Activated naive CD4-positive, alpha-beta T cell treated with anti-CD3 and anti-CD28 coated beads for 36 hours (primary cell): Measurements from ENCODE around the gene C11orf86. TPM values are rescaled to one million over a fixed set of nuclear protein-coding genes. Genes with fewer than 3 reads are reported as not detected.

Experiments used
- CTCF ChIA-PET: fragments of 350-600 bp; sonication (Branson Sonifier 250); formaldehyde crosslinking; loops from one replicate; lab custom pipeline; 2021; ENCODE audit warnings: antibody characterized with exemption; lab: Charles Lee
- DNase-seq: peaks from one replicate; pipeline ENCODE4 v3.0.0-alpha.2; 2020
- H3K27ac Mint-ChIP-seq: one replicate; pipeline ENCODE4 v1.8.0; 2021; ENCODE audit warnings: mild to moderate bottlenecking, mixed read lengths
- H3K27me3 Mint-ChIP-seq: one replicate; pipeline ENCODE4 v1.8.0; 2021; ENCODE audit warnings: low read depth, mixed read lengths
- H3K36me3 Mint-ChIP-seq: one replicate; pipeline ENCODE4 v1.8.0; 2021; ENCODE audit warnings: low read depth, mixed read lengths
- H3K4me1 Mint-ChIP-seq: one replicate; pipeline ENCODE4 v1.8.0; 2021; ENCODE audit warnings: low read depth, mixed read lengths
- H3K4me3 Mint-ChIP-seq: one replicate; pipeline ENCODE4 v1.8.0; 2021; ENCODE audit warnings: mild to moderate bottlenecking, moderate library complexity, mixed read lengths
- H3K9me3 Mint-ChIP-seq: one replicate; pipeline ENCODE4 v1.8.0; 2021; ENCODE audit warnings: mixed read lengths
- intact Hi-C: fragments of 100-400 bp; cut with micrococcal nuclease; formaldehyde crosslinking; loops from one replicate; pipeline ENCODE4 v1.15.1; 2023
- total RNA-seq, 2 experiments: library from RNA; stranded (reverse); gene quantifications; one replicate each; pipeline ENCODE4 v1.2.3, GENCODE V29; 2021

C11orf86 gene, protein sequence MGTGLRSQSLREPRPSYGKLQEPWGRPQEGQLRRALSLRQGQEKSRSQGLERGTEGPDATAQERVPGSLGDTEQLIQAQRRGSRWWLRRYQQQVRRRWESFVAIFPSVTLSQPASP
- total RNA-seq: not detected

DNA sequence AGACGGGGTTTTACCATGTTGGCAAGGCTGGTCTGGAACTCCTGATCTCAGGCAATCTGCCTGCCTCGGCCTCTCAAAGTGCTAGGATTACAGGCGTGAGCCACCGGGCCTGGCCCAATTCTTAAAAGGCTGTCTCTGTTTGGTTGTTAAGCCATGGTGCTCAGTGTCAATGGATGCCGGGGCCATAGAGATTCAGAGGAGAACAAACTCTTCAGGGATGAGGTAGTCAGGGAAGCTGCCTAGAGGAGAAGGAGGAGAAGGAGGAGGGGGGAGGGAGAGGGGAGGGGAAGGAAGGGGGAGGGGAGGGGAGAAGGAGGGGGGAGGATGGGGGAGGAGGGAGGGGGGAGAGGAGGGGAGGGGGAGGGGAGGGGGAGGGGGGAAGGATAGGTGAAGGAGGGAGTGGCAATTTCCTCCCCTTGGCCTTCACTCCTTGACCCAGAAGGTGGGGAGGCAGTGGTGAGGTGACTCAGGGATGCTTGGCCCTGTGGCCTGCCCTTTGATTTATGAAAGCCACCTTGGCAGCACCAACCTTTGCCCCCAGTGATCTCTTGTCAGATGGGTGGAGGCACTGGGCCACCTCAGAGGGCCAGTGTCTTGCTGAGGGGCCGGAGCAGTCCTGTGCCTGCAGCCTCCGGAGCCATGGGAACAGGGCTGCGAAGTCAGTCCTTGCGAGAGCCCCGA is at the start of gene C11orf86:
C11orf86 (plus strand) TSS at position 581 of the 681 bp plus-strand sequence; CDS start at position 640, 59 bp downstream.
- Mint-ChIP-seq H3K27ac (no peak within 1 kb of the TSS), H3K4me1 (peaks cover 7% of the 10 kb centered on the region), H3K36me3 (peaks cover 1% of the 10 kb centered on the region), H3K27me3 (no peaks in the 10 kb centered on the region), H3K9me3 (peaks cover 10% of the 10 kb centered on the region), H3K4me3 (no peak within 1 kb of the TSS)
- CTCF ChIA-PET: interaction anchor here (0.6 to 1.3 kb wide), 8 partner anchors 12 to 382 kb away, joined by 3 to 5 read pairs (median 3); no protein-coding TSS in a partner anchor
- intact Hi-C loops: loop anchor here (1.0 to 5.0 kb wide), 2 partner anchors 83 to 281 kb away; no protein-coding TSS in a partner anchor
- no peak for DNase-seq

DNA sequence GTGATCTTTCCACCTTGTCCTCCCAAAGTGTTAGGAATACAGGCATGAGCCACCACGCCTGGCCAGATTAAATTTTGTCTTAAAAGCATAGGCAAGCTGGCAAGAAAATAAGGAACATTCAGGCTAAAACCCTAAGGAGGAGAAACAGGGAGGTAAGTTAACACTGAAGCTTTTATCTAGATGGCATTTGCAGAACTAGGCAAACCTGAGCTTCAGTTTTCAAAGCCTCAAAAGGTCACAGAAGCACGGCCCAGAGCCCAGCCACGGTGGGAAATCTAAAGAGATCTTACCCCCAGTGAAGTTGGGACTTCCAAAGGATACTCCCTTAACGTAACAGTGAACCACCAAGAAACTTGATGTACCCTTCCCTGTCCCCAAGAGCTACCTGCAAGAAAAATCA is 45.4 kb upstream of the C11orf86 start:
- Mint-ChIP-seq H3K27ac (no peak overlapping the region), H3K27me3 (no peaks in the 10 kb centered on the region), H3K9me3 (no peaks in the 10 kb centered on the region), H3K4me1 (no peaks in the 10 kb centered on the region), H3K36me3 (peaks cover 2% of the 10 kb centered on the region), H3K4me3 (no peak overlapping the region)
- intact Hi-C loops: no loop called here
- no peak for DNase-seq
- CTCF ChIA-PET: no interaction called here

DNA sequence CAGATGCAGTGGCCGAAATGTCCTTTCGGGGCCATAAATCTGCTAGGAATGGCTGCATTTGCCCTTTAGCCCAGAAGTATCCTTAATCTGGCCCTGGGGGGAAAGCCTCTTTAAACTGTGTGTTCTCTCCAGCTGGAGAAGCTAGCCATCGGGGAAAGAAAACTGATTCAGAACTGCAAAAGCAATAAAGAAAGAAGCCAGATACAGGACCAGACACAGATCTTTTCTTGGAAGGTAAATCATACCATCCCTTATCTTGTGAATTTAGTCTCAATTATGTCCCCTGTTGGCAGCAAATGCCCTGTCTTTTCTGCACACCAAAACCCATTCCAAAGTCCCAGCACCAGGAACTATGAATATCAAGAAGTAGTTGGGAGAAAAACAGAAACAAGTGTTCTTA is 42.6 kb upstream of the C11orf86 start:
- intact Hi-C loops: no loop called here
- no peak for DNase-seq
- no peaks in the 10 kb centered on the region for H3K27me3 Mint-ChIP-seq
- H3K36me3 Mint-ChIP-seq: no peaks in the 10 kb centered on the region
- H3K9me3 Mint-ChIP-seq: no peaks in the 10 kb centered on the region
- H3K27ac Mint-ChIP-seq: no peak overlapping the region
- CTCF ChIA-PET: no interaction called here
- H3K4me1 Mint-ChIP-seq: no peaks in the 10 kb centered on the region
- no peak overlapping the region for H3K4me3 Mint-ChIP-seq

DNA sequence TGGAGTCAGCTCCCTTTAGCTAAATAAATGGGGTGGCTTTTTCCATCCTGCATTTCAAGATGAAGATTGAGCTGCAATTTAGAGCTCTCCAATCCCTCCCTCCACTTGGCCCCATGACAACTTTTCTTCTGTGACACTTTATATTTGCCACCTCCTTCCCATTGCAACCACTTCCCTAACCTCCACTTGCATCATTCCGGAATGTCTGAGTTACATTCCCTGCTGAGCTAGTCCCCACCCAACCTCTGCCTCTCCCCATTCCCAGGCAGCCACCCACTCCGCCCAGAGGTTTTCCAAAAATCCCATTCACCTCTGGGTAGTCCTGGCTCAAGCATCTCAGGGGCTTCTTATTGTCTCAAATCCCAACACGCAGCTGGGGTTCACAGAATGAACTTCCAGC is 41.6 kb upstream of the C11orf86 start:
- no peak overlapping the region for H3K4me3 Mint-ChIP-seq
- H3K9me3 Mint-ChIP-seq: no peaks in the 10 kb centered on the region
- H3K27me3 Mint-ChIP-seq: no peaks in the 10 kb centered on the region
- CTCF ChIA-PET: no interaction called here
- no peak for DNase-seq
- no peak overlapping the region for H3K27ac Mint-ChIP-seq
- H3K4me1 Mint-ChIP-seq: no peaks in the 10 kb centered on the region
- intact Hi-C loops: no loop called here
- no peaks in the 10 kb centered on the region for H3K36me3 Mint-ChIP-seq

DNA sequence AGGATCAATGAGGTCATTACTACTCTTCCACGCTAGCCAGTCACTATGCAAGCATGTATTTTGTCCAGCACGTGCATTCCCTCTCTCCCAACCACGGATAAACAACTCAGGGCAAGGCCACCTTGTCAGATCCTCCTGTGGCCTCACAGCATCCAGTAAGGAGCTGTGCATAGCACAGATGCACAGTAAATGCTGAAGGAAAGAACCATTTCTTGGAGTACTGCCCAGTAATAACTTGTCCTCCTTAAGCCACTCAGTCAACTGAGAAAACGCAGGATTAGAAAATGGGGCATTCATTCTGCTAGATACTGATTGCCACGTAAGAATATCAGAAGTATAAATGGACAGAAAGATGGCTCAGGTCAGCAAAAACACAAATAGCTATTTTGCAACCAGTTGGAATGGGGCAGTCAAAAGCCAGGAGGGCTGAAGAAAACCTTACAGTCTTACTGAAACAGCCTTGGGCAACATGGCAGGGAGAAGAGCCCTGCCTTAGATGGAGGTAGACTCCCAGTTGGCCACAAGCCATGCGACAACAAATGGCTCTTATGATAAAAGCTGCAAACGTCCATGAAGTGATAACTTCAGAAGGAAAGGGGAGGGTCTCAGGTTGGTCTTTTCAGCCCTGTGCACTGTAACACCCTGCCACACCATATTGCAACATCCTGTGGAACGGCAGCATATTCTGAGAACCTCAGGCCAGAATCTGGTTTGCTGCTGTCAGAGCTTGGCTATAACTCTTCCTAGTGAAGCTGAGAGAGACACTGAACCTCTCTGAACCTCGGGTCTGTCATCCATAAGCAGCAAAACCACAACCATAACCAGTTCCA is 39.9 kb upstream of the C11orf86 start:
- no peak for DNase-seq
- no peak overlapping the region for H3K27ac Mint-ChIP-seq
- intact Hi-C loops: no loop called here

DNA sequence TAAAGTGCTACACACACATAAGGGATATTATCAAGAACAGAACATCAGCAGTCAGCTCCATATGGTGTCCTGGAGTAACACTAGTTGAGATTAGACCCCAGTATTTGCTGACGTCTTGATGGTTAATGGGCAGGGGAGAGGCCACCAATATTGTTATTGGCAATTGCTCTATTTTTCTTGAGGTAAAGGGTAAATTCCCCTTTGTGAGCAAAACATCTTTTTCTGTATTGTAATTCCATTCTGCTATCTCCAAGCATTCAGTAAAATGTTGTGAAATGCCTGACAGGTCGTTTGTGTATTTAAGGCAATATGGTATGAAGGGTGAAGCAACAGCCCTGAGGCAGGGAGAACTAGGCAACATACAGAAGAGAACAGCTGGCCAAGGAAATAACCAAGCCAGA is 38.8 kb upstream of the C11orf86 start:
- Mint-ChIP-seq H3K4me3 (no peak overlapping the region), H3K9me3 (no peaks in the 10 kb centered on the region), H3K27ac (no peak overlapping the region), H3K27me3 (no peaks in the 10 kb centered on the region), H3K36me3 (no peaks in the 10 kb centered on the region), H3K4me1 (no peaks in the 10 kb centered on the region)
- CTCF ChIA-PET: interaction anchor here (0.6 to 0.7 kb wide), 2 partner anchors 12 to 1205 kb away, joined by 3 read pairs; no protein-coding TSS in a partner anchor
- DNase-seq: no peak
- intact Hi-C loops: no loop called here

More for the DNA sequence above, 39.9 kb upstream of the C11orf86 start:
- no peak overlapping the region for H3K4me3 Mint-ChIP-seq
- CTCF ChIA-PET: interaction anchor here (0.6 to 0.7 kb wide), 4 partner anchors 87 to 1879 kb away, joined by 3 to 6 read pairs (median 4); no protein-coding TSS in a partner anchor
- H3K4me1 Mint-ChIP-seq: no peaks in the 10 kb centered on the region
- H3K36me3 Mint-ChIP-seq: no peaks in the 10 kb centered on the region
- H3K27me3 Mint-ChIP-seq: no peaks in the 10 kb centered on the region
- no peaks in the 10 kb centered on the region for H3K9me3 Mint-ChIP-seq

DNA sequence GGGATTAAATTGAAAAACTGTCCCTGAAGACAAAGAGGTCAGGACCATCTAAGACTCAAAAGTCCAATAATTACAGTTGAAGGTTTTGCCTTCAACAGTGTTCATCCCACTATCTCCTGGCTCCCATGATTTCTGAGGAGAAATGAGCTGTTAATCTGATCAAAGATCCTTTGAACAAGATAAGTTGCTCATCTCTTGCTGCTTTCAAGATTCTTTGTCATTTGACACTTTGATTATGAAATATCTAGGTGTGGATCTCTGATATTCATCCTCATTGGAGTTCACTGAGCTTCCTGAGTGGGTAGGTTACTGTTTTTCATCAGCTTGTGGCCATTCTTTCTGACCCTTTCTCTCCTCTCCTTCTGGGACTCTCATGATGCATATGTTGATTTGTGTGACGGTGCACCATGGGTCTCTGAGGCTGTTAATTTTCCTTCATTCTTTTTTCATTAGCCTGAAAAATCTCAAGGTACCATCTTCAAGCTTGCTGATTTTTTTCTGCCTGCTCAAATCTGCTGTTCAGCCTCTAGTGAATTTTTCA is 37.8 kb upstream of the C11orf86 start:
- CTCF ChIA-PET: no interaction called here
- intact Hi-C loops: no loop called here
- Mint-ChIP-seq H3K36me3 (no peaks in the 10 kb centered on the region), H3K4me1 (no peaks in the 10 kb centered on the region), H3K27me3 (no peaks in the 10 kb centered on the region), H3K27ac (no peak overlapping the region), H3K4me3 (no peak overlapping the region), H3K9me3 (no peaks in the 10 kb centered on the region)
- DNase-seq: no peak

DNA sequence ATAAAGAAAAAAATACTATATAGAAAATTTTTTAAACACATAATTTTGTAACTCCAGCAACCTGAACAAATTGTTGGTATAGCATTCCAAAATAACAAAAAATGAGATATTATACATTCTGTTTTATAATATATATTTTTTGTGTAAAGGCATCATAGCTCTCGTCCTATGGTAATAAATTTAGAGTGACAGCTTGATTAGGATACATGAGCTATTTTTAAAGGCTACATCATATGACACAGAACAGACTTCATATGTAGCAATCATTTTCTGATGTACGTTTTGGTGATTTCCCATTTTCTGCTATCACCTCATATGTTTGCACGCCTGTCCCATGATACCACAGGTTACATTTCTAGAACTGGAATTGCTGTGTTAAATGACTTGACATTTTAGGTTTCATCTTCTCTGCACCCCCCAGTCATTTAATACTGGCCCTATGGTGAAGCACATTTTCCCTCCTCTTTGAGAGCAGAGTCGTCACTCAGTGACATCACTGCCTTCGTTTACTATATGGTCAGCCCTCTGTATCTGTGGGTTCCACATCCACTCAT is 36.4 kb upstream of the C11orf86 start:
- DNase-seq: no peak
- H3K36me3 Mint-ChIP-seq: no peaks in the 10 kb centered on the region
- CTCF ChIA-PET: interaction anchor here (1.0 kb wide), 1 partner anchor 10 kb away, joined by 3 read pairs; no protein-coding TSS in a partner anchor
- H3K9me3 Mint-ChIP-seq: no peaks in the 10 kb centered on the region
- no peaks in the 10 kb centered on the region for H3K4me1 Mint-ChIP-seq
- H3K4me3 Mint-ChIP-seq: no peak overlapping the region
- intact Hi-C loops: no loop called here
- H3K27ac Mint-ChIP-seq: no peak overlapping the region
- H3K27me3 Mint-ChIP-seq: no peaks in the 10 kb centered on the region

DNA sequence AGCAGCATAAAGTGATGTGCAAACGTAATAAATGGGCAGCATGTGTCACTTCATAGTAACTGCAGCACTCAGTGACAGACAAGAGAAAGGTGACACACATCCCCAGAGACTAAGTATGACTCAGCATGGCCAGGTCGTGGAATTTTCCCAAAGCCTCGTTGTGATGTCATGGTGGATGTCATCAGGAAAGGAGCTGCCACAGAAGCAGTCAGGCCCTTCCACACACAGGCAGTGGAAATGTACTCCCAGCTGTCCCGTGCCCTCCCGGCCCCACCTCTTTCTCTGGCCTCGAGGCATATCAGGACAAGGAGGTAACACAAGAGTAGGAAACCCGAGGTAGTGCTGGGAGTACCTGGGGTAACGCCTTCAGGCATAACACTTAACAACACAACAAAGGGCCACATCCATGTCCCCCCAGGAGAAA is 25.0 kb upstream of the C11orf86 start:
- Mint-ChIP-seq H3K27me3 (no peaks in the 10 kb centered on the region), H3K36me3 (peaks cover 1% of the 10 kb centered on the region), H3K9me3 (no peaks in the 10 kb centered on the region), H3K4me3 (no peak overlapping the region), H3K27ac (no peak overlapping the region), H3K4me1 (peaks cover 4% of the 10 kb centered on the region)
- CTCF ChIA-PET: interaction anchor here (0.8 to 1.1 kb wide), 2 partner anchors 9 to 221 kb away, joined by 3 to 4 read pairs; partner anchors contain the start of gene SPTBN2
- intact Hi-C loops: loop anchor here (10.0 kb wide), 2 partner anchors 335 to 405 kb away; partner anchors contain the start of genes ACTN3, RBM14 and ZDHHC24
- peak; percentile 69 for DNase-seq

DNA sequence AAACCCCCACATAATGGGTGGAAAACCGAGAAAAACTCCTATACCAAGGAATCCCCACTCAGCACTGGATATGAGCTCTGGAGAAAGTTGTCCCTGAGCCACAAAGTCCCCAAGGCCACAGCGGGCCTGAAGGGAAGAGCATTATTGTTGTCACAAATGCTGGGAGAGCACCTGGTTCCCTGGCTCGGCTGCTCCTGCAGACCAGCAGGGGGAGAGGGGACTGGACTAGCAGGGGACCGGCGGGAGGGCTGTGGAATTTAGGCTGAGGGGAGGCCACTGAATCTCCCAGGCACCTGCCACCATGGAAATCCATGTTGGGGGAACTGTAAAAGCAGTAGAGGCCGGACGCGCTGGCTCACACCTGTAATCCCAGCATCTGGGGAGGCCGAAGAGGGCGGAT is 24.0 kb upstream of the C11orf86 start:
- Mint-ChIP-seq H3K4me1 (peaks cover 4% of the 10 kb centered on the region), H3K27me3 (no peaks in the 10 kb centered on the region), H3K9me3 (no peaks in the 10 kb centered on the region), H3K4me3 (no peak overlapping the region), H3K36me3 (peaks cover 1% of the 10 kb centered on the region), H3K27ac (no peak overlapping the region)
- no peak for DNase-seq
- intact Hi-C loops: loop anchor here (10.0 kb wide), 2 partner anchors 336 to 406 kb away; partner anchors contain the start of genes ACTN3, RBM14 and ZDHHC24
- CTCF ChIA-PET: no interaction called here

DNA sequence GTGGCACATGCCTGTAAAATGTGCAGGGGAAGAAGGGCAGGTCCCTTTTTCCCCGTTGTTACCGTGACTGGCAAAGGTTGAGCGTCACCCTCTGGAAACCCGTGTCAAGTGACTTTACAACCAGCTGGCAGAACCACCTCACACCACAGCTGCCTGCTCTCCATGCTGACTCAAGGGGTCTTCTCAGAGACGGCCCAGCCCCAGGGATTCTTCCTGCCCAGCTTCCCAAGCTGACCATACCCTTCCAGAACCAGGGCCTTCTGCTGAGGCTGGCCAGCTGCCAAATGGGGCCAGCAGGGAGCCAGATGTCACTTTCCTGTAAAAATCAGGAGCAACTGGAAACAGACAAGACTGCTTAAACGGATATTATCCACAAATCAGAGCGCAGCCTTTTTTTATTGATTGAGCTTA is 23.2 kb upstream of the C11orf86 start:
- no peak for DNase-seq
- Mint-ChIP-seq H3K36me3 (peaks cover 1% of the 10 kb centered on the region), H3K27me3 (no peaks in the 10 kb centered on the region), H3K4me3 (no peak overlapping the region), H3K4me1 (peaks cover 7% of the 10 kb centered on the region), H3K9me3 (no peaks in the 10 kb centered on the region), H3K27ac (no peak overlapping the region)
- CTCF ChIA-PET: no interaction called here
- intact Hi-C loops: loop anchor here (10.0 kb wide), 2 partner anchors 337 to 407 kb away; partner anchors contain the start of genes ACTN3, RBM14 and ZDHHC24
